Measurements from ENCODE around the gene GTF2H4.

GTF2H4 gene

DNA sequence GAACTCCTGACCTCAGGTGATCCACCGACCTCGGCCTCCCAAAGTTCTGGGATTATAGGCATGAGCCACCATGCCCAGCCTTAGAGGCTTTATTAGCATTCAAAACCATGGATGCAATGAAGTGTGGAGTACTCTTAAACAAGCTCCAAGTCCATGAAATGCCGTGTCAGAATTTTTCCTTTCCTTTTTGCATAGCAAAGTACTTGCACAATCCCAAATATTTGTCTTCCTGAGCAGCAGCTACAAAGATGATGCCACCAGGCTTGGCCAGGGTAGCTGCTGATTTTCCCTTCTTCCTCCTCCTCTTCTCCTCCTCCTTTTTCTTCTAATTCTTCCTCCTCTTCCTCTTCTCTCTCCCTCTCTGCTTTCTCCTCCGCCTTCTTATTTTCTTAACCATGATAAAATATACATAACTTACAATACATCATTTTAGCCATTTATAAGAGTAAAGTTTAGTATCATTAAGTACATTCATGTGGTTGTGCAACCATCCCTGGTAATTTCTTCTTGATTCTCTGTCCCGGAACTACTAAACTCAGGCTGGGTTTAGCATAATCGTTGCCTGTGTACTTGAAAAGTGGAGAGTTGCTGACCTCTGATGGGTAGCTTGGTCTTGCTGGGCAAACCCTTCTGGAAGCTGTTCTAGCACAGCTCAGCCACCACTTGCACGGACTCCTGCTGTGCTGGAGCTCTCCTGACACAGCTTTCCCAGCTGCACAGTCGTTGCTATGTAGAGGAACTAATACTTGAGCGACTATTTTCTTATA, 53.1 kb downstream of the GTF2H4 start:
- no peak for DNase-seq (ENCODE audit: low spot score)

DNA sequence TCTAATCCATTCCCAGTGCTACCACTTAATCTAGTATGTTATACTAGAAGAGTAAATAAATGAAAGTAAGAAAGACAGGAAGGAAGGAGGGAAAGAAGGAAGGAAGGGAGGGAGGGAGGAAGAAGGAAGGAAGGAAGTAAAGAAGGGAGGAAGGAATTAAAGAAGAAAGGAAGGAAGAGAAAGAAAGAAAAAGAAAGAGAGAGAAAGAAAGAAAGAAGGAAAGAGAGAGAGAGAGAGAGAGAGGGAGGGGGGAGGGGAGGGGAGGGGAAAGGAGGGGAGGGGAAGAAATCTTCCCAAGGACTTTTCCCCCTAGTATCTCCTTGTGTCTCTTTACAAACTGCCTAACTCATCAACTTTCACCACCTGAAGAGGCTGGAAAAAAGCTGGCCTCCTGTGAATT, 54.7 kb downstream of the GTF2H4 start:
- no peak for DNase-seq (ENCODE audit: low spot score)

DNA sequence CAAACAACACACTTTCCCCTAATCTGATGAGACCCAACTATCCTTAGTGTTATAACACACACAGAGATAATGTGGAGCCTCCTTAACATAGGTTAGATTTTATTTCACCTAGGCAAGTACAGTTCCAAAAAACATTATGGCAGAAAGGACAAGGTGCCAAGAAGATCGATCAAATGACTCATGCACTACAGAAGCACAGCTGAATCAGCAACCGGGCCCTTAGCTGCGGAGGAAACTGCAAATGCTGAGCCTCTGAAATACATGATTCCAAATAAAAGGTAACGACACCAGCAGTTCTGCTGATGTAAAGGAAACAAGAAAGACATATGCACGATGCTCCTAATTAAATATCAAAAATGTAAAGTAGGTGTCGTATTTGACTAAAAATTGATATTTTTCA, 55.6 kb downstream of the GTF2H4 start:
- no peak for DNase-seq (ENCODE audit: low spot score)

All from NAMALWA (cell line).